Caki2 (cell line): ENCODE results near the gene SH3BP5L. TPM values are rescaled to one million over a fixed set of nuclear protein-coding genes. Genes with fewer than 3 reads are reported as not detected.
"Not testable (repeated sequence)": the region's sequence is repeated elsewhere in the genome, so short reads cannot be mapped to it uniquely, and the experiment has no call there.

Experiments
- DNase-seq: peaks from one replicate; pipeline ENCODE4 v3.0.0-alpha.2; 2015; ENCODE audit warnings: low read depth
- in situ Hi-C: cut with HindIII; loops from 2 replicates; pipeline ENCODE4 v1.10.0; 2016; ENCODE audit warnings: low sequenced_read_pairs, low pct_unique_long_range_greater_than_20kb, mixed read lengths
- total RNA-seq: library from RNA; depleted of rRNA; stranded (reverse); fragments of >200 nt; shearing (Covaris generic); gene quantifications from 2 replicates; pipeline ENCODE4 v1.2.3, GENCODE V29; 2014; ENCODE audit warnings: low replicate concordance

SH3BP5L gene
- total RNA-seq, 1 experiment from 2014 or later = 30.8 TPM

DNA sequence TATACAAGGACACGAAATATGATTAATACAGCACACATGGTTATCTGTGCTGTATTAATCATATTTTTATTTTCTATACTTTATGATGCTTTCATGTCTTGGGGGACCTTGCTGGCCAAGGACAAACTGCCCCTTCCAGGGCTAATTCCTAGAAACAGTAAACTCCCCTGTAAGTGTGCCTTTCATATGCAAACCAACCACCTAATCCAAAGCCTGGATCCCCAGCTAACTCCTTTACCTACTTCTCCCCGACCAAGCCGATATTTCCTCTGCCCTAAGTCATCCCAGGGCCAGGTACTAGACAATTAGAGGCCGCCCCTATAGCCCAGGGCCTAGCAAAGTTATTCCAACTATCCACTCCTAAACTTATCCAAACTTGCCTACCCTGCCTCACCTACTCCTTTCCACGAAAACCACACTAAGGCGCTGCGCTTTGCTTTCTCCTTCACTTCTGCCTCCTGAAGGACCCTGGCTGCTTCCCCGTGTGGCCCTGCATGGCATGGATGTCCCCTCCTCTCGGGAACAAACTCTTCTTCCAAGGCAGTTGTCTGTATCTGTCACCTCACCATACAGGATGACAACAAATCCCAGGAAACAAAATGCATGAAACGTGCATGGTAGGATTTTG, 10.2 kb downstream of the SH3BP5L start:
- in situ Hi-C loops = no loop called here

DNA sequence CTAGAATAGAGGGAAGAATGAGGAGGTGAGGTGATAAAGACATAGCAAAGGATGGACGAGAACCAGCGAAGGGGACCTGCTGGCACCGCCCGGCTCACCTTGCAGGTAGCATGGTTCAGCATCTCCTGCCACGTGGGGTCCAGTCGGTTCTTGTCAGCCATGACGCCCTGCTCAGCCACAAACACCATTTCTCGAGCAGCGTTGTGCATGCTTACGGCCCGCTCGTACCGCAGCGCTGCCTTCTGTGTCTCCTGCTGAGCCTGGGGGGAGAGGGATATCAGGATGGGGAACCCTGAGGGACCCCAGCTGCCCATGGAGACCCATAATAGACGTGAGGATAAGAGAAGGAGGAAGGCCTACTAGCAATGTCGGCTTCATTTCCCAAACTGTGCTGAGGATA, 11.4 kb downstream of the SH3BP5L start:
- no peak for DNase-seq
- in situ Hi-C loops = no loop called here

More for the DNA sequence above, 10.2 kb downstream of the SH3BP5L start:
- no peak for DNase-seq

DNA sequence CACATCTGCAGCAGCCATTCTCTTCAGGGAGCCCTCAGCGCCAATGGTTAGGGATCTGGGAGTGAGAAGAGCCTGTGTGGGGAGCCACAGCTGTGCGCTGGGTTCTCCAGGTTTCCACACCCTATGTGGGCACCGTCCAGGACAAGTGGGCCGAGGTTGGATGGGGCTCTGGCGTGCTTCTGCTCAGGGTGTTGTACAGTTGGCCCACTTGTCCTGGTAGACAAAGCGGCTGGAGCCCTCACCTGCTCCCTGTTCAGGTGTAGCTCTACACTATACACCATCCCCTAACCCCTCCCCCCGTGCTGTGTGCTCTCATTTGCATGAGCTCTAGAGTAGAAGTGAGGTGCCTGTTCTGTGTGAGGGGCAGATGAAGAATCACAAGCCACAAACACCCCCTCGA, 12.2 kb downstream of the SH3BP5L start:
- no peak for DNase-seq
- in situ Hi-C loops = no loop called here

DNA sequence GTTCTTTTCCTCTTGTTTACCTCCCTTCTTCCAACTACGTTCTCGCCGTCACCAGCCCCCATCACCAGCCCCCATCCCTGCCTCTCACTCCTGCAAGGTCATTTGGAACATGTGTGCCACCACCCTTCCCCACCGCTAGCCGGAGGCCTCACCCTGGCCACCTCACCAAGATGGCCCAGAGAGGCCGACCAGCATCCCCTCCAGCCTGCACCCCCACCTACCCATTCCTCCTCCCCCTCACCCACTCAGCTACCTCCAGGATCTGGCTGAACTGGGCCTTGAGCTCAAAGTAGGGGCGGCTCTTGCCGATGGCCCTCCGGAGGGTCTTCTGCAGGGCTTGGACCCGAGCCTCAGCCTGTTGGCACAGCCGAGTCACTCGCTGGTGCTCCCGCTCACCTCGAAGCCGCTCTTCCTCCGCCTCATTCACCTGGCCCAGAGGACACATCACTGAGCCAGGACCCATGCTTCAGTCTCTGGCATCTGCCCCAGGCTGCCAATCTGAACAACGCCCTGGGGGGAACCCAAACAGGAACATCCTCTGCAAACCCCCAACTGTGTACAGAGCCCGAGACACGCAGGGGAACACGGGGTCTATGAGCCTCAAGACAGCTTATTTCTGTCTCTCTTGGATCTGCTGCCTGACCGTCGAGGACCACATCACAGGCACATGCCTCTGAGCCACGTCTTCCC, 12.8 kb downstream of the SH3BP5L start:
- DNase-seq = no peak
- in situ Hi-C loops = no loop called here

DNA sequence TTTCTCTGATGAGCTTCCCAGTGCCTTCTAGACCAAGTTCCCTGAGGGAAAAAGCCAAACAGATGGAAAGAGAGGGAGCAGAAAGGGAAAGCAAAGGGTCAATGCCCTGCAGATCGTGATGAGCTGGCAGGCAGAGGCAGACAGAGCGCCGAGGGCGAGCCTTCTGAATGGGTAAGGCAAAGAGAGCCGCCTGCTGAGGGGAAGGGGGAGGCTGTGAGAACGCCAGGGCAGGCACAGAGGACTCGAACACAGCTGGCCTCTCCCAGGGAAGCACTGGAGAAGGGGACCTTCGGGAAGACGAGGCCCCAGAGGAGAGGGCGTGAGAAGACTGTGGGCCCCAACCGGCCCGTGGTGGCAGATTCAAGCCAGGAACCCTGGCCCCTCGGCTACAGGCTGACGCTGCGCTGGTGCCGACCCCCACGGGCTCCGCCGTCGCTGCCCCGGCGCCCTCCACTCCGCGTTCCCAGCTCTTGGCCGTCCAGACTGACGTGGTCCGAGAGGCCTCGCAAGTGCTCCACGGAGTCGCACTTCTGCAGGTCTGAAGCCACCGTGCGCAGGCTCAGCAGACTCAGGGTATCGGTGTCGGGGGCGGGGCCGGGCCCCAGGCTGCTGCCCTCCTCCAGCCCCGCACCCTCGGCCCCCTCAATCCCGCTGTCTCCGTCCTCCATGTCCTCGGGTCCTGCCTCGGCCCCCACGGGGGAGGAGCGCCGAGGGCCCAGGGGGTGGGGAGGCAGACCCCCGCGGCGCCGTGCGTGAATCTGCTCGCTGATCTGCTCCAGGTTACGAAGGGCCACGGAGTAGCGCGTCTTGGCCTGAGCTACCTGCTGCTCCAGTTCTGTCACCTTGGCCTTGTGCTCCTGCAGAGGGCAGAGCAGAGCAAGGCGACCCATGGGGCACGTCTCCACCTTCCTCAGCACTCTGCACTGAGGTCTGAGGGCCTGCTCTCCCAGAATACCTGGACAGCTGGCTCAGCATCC, 13.9 kb downstream of the SH3BP5L start:
- no peak for DNase-seq
- in situ Hi-C loops = no loop called here

DNA sequence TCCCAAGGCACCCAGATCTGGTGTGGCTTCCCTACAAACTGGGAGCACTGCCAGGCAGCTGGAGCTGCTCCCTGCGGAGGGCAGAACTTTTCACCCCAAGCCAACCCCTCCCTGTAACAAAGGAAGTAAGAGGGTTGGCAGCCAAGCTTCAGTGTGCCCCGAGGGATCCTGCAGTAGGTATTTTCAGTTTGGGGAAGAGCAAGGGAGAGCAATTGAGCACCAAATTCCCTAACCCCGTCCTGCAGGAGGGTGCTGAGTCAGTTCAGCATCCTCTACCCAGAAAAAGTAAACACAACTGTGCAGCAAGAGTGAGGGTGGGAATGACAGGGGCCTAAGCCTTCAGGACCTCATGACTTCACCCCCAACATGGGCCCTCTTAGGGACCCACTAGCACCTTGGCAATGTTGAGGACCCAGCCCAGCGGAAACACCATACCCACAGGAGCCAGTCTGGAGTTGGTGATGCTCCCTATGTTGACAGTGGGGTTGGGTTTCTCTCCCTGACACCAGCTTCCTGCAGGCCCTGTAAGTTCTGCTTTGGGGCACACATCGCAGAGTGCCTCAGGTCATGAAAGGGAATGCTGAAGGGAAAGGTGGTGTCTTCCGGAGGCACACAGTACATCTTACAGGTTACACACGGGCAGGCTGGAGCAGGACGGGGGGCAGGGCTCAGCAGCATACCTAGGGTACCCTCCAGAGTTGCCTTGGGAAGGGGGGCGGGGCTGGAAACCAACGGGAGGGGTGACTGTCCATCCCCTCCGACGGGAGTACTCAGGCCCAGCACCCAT, 14.8 kb downstream of the SH3BP5L start:
- DNase-seq = no peak
- in situ Hi-C loops = no loop called here

DNA sequence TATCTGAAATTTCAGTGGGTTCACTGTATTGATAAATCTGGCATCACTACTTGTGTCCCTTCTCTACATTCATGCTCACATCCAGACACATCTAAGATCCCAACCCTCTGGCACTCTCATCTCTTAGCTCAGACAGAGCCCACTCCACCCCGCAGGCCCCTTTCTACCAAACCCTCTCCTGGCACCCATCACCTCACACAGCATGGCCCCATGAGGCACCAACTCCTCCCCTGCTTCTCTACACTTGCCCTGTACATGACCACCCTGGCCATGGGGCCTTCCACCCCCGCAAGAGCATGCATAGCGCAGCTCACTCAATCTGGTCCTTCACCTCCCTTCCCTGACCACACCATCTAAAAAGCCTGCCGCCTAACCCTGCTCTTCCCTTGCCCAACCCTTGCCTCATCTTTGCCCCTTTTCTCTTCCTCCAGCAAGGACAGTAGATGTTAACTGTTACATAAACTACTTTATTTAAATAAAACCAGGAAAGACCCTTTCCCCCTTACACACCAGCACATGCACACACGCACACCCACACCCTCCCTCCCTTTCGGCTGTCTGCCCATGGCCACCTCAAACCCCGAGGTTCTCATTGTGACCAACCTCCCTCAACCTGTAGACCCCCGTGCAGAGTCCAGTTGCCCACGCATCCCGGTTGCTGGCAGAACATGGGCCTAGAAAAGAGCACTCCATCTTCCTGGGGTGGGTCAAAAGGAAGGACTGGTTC, 15.6 kb downstream of the SH3BP5L start:
- in situ Hi-C loops = no loop called here
- DNase-seq = no peak

DNA sequence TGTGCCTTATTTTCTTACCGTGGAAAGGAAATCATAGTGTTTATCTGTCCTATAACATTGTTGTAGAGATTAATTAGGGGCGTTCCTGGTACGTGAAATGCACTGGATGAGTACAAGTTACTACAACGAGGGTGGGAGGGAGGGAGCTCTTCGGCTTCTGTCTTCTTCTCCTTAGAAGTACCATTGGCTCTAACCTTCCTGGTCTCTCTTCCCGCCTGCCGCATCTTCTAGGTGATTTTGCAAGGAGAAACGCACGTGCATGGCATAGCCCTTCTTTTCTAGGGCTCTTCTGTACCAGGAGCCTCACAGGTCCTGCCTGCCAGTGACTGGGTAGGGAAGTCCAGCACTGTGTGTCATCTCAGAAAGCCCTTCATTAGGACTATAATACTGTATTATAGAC, 16.8 kb downstream of the SH3BP5L start:
- in situ Hi-C loops = no loop called here
- no peak for DNase-seq

DNA sequence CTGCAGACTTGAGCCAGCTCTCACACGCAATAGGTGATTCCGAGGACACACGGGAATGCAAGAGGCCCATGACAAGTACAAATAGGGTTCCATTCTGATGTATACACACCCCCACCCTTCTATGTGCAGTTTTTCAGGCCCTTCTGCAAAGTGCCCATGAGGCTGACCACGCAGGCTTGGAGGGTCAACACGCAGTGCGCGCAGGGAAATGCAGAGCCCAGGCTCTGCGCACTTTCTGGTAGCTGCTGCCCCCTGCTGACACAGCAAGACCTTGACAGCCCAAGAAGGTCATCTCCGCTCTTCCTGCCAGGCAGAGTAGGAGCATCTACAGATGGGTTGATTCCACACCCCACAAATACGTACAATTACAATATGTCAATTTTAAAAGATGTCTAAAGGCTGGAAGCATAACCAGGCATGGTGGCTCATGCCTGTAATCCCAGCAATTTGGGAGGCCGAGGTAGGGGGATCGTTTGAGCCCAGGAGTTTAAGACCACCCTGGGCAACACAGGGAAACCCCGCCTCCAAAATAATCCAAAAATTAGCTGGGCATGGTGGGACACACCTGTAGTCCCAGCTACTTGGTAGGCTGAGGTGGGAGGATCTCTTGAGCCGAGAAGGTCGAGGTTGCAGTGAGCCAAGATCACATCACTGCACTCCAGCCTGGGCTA, 18.5 kb downstream of the SH3BP5L start:
- no peak for DNase-seq
- in situ Hi-C loops = no loop called here

DNA sequence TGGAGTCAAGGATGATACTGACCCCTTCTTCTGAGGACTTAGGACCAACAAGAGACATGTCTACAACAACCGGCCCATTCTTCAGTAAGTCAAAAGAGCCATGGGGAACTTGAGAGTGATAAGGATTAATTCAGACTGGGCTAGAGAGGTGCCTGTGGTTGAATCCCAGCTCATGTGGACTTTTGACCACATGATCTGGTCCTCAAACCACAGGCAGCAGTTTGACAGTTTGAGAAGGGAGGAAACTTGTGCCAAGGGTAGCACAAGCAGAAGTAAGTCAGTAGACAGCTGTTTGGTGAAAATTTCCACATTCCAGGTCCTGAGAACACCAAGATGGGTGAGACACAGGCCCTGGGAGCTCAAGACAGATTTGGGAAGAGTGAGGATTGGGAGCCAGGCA, 19.8 kb downstream of the SH3BP5L start:
- in situ Hi-C loops = no loop called here
- no peak for DNase-seq

DNA sequence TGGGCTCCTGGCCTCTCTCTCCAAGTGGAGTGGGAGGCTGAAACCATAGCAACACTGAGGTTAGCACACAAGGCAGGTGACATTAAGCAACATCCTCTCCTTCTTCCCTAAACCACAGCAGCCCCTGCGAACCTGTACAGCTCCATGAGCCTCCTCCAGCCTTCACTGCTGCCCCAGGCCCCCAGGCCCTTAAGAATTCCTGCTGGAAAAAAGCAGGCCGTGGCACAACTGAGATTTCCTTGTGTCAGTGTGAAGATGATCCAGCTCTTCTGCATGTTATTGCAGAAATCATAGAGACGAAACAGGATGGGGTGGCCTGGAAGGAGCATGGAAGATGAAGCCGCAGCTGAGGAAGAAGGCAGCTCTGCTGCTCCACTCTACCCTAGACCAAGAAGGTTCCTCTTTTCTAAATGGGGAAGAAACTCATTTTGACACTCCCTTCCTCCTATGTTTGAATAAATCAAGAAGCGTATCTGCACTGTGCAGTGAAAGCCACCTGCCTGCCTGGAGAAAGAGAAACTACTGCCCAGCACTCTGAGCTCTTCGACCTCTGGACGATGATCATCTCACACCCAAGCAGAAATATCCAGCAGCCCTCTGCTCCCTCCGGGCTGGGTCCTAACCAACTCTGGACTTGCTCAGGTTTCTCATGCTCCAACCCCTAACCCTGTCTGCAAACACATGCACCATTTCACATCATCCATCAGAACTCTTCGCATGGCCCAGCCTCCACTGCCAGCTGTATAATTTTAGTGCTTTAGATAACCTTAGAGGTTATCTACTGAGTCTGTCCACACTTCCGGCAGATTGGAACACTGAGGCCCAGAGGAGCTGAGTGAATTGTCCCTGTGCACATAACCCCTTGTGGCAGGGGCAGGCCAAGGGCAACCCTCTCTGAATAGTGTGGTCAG, 20.7 kb downstream of the SH3BP5L start:
- DNase-seq = no peak
- in situ Hi-C loops = no loop called here

DNA sequence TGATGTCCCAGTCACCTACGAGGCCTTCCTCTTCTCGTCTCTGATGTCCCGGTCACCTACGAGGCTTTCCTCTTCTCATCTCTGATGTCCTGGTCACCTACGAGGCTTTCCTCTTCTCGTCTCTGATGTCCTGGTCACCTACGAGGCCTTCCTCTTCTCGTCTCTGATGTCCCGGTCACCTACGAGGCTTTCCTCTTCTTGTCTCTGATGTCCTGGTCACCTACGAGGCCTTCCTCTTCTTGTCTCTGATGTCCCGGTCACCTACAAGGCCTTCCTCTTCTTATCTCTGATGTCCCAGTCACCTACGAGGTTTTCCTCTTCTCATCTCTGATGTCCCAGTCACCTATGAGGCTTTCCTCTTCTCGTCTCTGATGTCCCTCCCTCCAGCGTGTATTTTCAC, 22.2 kb downstream of the SH3BP5L start:
- in situ Hi-C loops, DNase-seq: not testable (repeated sequence)

DNA sequence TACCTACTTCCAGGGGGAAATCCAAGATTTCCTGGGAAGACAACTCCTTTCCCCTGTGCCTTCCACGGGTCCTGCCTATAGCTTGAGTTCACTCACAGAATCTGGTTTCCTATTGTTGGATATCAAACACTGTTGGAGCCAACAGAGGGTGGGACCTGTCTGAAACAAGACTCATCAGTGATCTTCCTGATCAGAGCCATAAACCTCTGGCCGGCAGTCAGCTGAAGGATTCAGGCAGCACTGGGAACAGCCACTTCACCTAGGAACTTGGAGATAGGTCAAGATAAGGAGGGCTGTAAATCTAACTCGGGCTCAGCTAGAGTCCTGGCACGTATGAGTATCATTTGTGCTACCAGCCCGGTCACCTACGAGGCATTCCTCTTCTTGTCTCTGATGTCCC, 23.3 kb downstream of the SH3BP5L start:
- in situ Hi-C loops = no loop called here
- no peak for DNase-seq

DNA sequence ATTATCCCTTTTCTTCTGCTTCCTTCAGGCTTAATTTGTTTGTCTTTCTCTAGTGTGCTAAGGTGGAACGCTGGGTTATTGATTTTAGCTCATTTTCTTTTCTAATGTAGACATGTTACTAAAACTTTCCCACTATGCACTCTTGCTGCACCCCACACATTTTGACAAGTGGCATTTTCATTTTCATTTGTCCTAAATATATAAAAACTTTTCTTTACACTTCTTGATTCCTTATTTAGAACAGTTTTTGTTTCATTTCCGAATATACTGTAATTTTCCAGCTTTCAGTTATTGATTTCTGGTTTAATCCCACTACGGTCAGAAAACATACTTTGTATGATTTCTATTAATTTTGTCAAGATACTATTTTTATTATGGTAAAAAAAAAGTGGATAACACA, 25.3 kb downstream of the SH3BP5L start:
- in situ Hi-C loops = no loop called here
- DNase-seq = no peak

DNA sequence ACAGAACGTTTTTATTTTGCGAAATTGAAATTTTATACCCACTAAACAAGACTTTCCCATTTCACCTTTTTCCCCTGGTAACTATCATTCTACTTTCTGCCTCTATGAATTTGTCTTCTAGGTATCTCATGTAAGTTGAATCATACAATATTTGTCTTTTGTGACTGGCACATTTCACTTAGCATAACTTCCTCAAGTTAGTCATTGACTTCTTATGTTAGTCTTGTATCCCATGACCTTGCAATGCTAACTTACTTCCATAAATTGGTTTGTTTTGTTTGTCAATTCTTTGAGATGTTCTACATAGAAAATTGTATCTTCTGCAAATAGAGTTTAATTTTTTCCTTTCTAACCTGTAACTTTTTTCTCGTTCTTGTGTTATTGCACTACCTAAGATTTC, 26.9 kb downstream of the SH3BP5L start:
- DNase-seq = no peak
- in situ Hi-C loops = no loop called here

DNA sequence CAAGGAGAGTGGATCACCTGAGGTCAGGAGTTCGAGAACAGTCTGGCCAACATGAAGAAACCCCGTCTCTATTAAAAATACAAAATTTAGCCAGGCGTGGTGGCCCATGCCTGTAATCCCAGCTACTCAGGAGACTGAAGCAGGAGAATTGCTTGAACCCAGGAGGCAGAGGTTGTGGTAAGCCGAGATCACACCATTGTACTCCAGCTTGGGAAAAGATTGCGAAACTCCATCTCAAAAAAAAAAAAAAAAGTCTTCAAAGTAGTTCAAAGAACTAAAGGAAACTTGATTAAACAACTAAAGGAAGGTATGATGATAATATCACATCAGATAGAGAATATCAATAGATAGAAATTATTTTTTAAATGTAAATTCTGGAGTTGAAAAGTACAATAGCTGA, 31.1 kb downstream of the SH3BP5L start:
- in situ Hi-C loops, DNase-seq: not testable (repeated sequence)
